H1 (cell line): ENCODE measurements around the gene ANXA2R.
"Not testable (repeated sequence)": the region's sequence is repeated elsewhere in the genome, so short reads cannot be mapped to it uniquely, and the experiment has no call there.

Experiments
- KDM5A ChIP-seq: fragments of 200-600 bp; IDR thresholded peaks from 2 replicates; pipeline ENCODE4 v1.7.1; 2012; ENCODE audit warnings: mild to moderate bottlenecking, low read length, inconsistent platforms, mixed read lengths
- RAD21 ChIP-seq, 2 experiments: IDR thresholded peaks in 1 of 2; conservative IDR thresholded peaks in 1 of 2; 2 replicates each; pipeline ENCODE4 v1.6.1; 2011; ENCODE audit warnings: low read depth in 2 of 2, low read length in 2 of 2, improper control_type of control experiment in 1 of 2, inconsistent platforms in 1 of 2, mild to moderate bottlenecking in 1 of 2, moderate library complexity in 1 of 2

GRCh38 chr5:43060020-43060419 lies 19.9 kb upstream of the ANXA2R start:
- not testable (repeated sequence) for TF ChIP-seq KDM5A; RAD21 (IDR thresholded peaks at IDR 0.05 in 1 of 2, conservative IDR thresholded peaks at IDR 0.05 in 1 of 2; ENCODE audit: low read depth in 2 of 2, low read length in 2 of 2)
